SK-N-SH (cell line): ENCODE results near the gene STXBP1. TPM values are rescaled to one million over a fixed set of nuclear protein-coding genes. Genes with fewer than 3 reads are reported as not detected.

Experiments used
- CTCF ChIA-PET: fragments of 300-600, 350-600 bp; formaldehyde crosslinking; extraction: SDS; loops from one replicate; lab custom pipeline; 2021; lab: Yijun Ruan, JAX
- POLR2A ChIA-PET: fragments of 350-600 bp; sonication (Branson Sonifier 250); formaldehyde crosslinking; extraction: SDS; loops from one replicate; lab custom pipeline; 2020; ENCODE audit warnings: antibody characterized with exemption, inconsistent platforms; lab: Yijun Ruan, JAX
- DNase-seq: peaks from one replicate; pipeline ENCODE4 v3.0.0; 2012
- H2AFZ ChIP-seq: fragments of 200-600 bp; sonication (generic); 2 replicates; pipeline ENCODE4 v1.8.1; 2016; ENCODE audit warnings: antibody characterized with exemption, mild to moderate bottlenecking, low read depth
- H3F3A ChIP-seq: fragments of 200-600 bp; sonication (generic); replicated peaks from 2 replicates; pipeline ENCODE3; 2016; ENCODE audit warnings: antibody characterized with exemption, mild to moderate bottlenecking; ENCODE audit not compliant: insufficient read depth
- H3K27ac ChIP-seq, 2 experiments: fragments of 200-500 bp in 1 of 2; fragments of 200-600 bp in 1 of 2; sonication (Bioruptor generic) in 1 of 2; sonication (generic), shearing (Covaris generic) in 1 of 2; 2 replicates each; pipeline versions ENCODE4 v1.5.1 to v1.6.1; 2014 to 2016; ENCODE audit warnings: low read depth in 2 of 2, inconsistent platforms in 1 of 2, low read length in 1 of 2, mild to moderate bottlenecking in 1 of 2, mixed read lengths in 1 of 2
- H3K27me3 ChIP-seq: fragments of 200-600 bp; sonication (generic), shearing (Covaris generic); 2 replicates; pipeline ENCODE4 v1.6.1; 2016; ENCODE audit warnings: mixed run types; ENCODE audit not compliant: insufficient read depth
- H3K36me3 ChIP-seq, 2 experiments: fragments of 200-500 bp in 1 of 2; fragments of 200-600 bp in 1 of 2; sonication (Bioruptor generic) in 1 of 2; sonication (generic) in 1 of 2; replicated peaks in 1 of 2; 2 replicates each; pipeline versions ENCODE3 to v1.5.1; 2014 to 2016; ENCODE audit warnings: low read length in 1 of 2, mild to moderate bottlenecking in 1 of 2; ENCODE audit not compliant: insufficient read depth in 2 of 2, control insufficient read depth in 1 of 2
- H3K4me1 ChIP-seq, 2 experiments: fragments of 200-500 bp in 1 of 2; fragments of 200-600 bp in 1 of 2; sonication (Bioruptor generic) in 1 of 2; sonication (generic), shearing (Covaris generic) in 1 of 2; 2 replicates each; pipeline versions ENCODE4 v1.5.1 to v1.6.1; 2014 to 2016; ENCODE audit warnings: low read depth in 1 of 2, low read length in 1 of 2, mixed run types in 1 of 2; ENCODE audit not compliant: insufficient read depth in 2 of 2, control insufficient read depth in 1 of 2
- H3K4me2 ChIP-seq: fragments of 200-600 bp; sonication (generic), shearing (Covaris generic); 2 replicates; pipeline ENCODE4 v1.6.1; 2017; ENCODE audit warnings: mixed run types
- H3K4me3 ChIP-seq, 2 experiments: fragments of 200-500 bp in 1 of 2; fragments of 200-600 bp in 1 of 2; sonication (Bioruptor generic) in 1 of 2; sonication (generic), shearing (Covaris generic) in 1 of 2; 2 replicates each; pipeline versions ENCODE4 v1.5.1 to v1.8.1; 2014 to 2016; ENCODE audit warnings: low read depth in 2 of 2, inconsistent platforms in 1 of 2, low read length in 1 of 2, mild to moderate bottlenecking in 1 of 2, mixed read lengths in 1 of 2, moderate library complexity in 1 of 2
- H3K79me2 ChIP-seq: fragments of 200-600 bp; sonication (generic); 2 replicates; pipeline ENCODE4 v1.8.1; 2017; ENCODE audit warnings: mild to moderate bottlenecking; ENCODE audit not compliant: insufficient read depth
- H3K9ac ChIP-seq: fragments of 200-600 bp; sonication (generic); 2 replicates; pipeline ENCODE4 v1.6.1; 2017; ENCODE audit warnings: mixed run types
- H3K9me2 ChIP-seq: fragments of 200-600 bp; sonication (generic); 2 replicates; pipeline ENCODE4 v1.6.1; 2017; ENCODE audit warnings: mixed run types
- H3K9me3 ChIP-seq: fragments of 200-600 bp; sonication (generic); 2 replicates; pipeline ENCODE4 v1.6.1; 2017; ENCODE audit warnings: mixed run types, mild to moderate bottlenecking, moderate library complexity
- H4K20me1 ChIP-seq: fragments of 200-600 bp; sonication (generic); 2 replicates; pipeline ENCODE4 v1.6.1; 2017; ENCODE audit warnings: mild to moderate bottlenecking, mixed run types; ENCODE audit not compliant: insufficient read depth
- CTCF ChIP-seq: fragments of 200-600 bp; sonication (generic); IDR thresholded peaks from 2 replicates; pipeline ENCODE4 v1.6.1; 2017; ENCODE audit warnings: antibody characterized with exemption, mild to moderate bottlenecking, moderate library complexity
- EZH2phosphoT487 ChIP-seq: fragments of 200-600 bp; sonication (generic); IDR thresholded peaks from 2 replicates; pipeline ENCODE4 v1.6.1; 2017; ENCODE audit warnings: low read depth, mixed run types, mild to moderate bottlenecking, antibody characterized with exemption, moderate library complexity, borderline replicate concordance
- FOSL2 ChIP-seq: IDR thresholded peaks from 2 replicates; pipeline ENCODE4 v1.4.0; 2012; ENCODE audit warnings: low read depth, mild to moderate bottlenecking, moderate library complexity, borderline replicate concordance
- FOXJ3 ChIP-seq: sonication (generic); formaldehyde crosslinking; IDR thresholded peaks from 2 replicates; pipeline ENCODE4 v1.5.1; 2020; ENCODE audit warnings: mild to moderate bottlenecking, missing genetic modification reagents
- FOXM1 ChIP-seq: IDR thresholded peaks from 2 replicates; pipeline ENCODE4 v1.4.0; 2012; ENCODE audit warnings: low read depth, mild to moderate bottlenecking
- GATA2 ChIP-seq: sonication (generic); formaldehyde crosslinking; IDR thresholded peaks from 2 replicates; pipeline ENCODE4 v1.5.0; 2020; ENCODE audit warnings: mild to moderate bottlenecking, missing genetic modification reagents
- IRF3 ChIP-seq: fragments of 150-350 bp; IDR thresholded peaks from 2 replicates; pipeline ENCODE4 v1.6.1; 2016; ENCODE audit warnings: mild to moderate bottlenecking, low read depth, low read length
- MEF2A ChIP-seq: IDR thresholded peaks from 2 replicates; pipeline ENCODE4 v1.4.0; 2012; ENCODE audit warnings: low read depth, borderline replicate concordance
- MXI1 ChIP-seq: IDR thresholded peaks from 2 replicates; pipeline ENCODE4 v1.6.1; 2012; ENCODE audit warnings: mild to moderate bottlenecking, low read depth, low read length, improper control_type of control experiment
- POLR2AphosphoS5 ChIP-seq: IDR thresholded peaks from 2 replicates; pipeline ENCODE4 v1.6.1; 2012; ENCODE audit warnings: low read depth, low read length
- RAD21 ChIP-seq: IDR thresholded peaks from 2 replicates; pipeline ENCODE4 v1.6.1; 2012; ENCODE audit warnings: mild to moderate bottlenecking, low read length
- TAF1 ChIP-seq: IDR thresholded peaks from 2 replicates; pipeline ENCODE4 v1.6.1; 2012; ENCODE audit warnings: low read depth, mild to moderate bottlenecking, low read length, moderate library complexity, borderline replicate concordance
- TEAD4 ChIP-seq: IDR thresholded peaks from 2 replicates; pipeline ENCODE4 v1.4.0; 2012; ENCODE audit warnings: mild to moderate bottlenecking, borderline replicate concordance; ENCODE audit not compliant: insufficient read depth
- YY1 ChIP-seq: IDR thresholded peaks from 2 replicates; pipeline ENCODE4 v1.4.0; 2012; ENCODE audit warnings: low read depth, mild to moderate bottlenecking
- WGBS: methylation state at CpG from one replicate; pipeline ENCODE4 v1.1.6; 2017; ENCODE audit warnings: low lambda C conversion rate; 5-methylcytosine and 5-hydroxymethylcytosine counted together
- polyA plus RNA-seq, 3 experiments: library from polyadenylated mRNA; depleted of rRNA; stranded (reverse); fragments of >200 nt; gene quantifications; 2 replicates each; pipeline ENCODE4 v1.2.3, GENCODE V29; 2012

The STXBP1 gene
- polyA plus RNA-seq, 1 of the 3 experiments (the other 2 are of a cell fraction): 44.3 TPM

GRCh38 chr9:127611603-127611898 lies 526 bp upstream of the STXBP1 start:
- Histone ChIP-seq H3K27me3 (no peaks in the 10 kb centered on the region), H3K79me2 (peaks cover 30% of the 10 kb centered on the region), H3K4me1 (peaks cover 0 to 28% of the 10 kb centered on the region in 2 experiments; a peak in 2 of 4 replicates), H3F3A (no peaks in the 10 kb centered on the region), H3K9ac (peak overlapping the region; percentile 45; the same call in 1 of the 2 replicates), H3K9me3 (no peaks in the 10 kb centered on the region), H3K36me3 (no peaks in the 10 kb centered on the region), H3K27ac (peak overlapping the region; percentile 9 to 85; a peak in 2 of 4 replicates), H3K4me2 (peak overlapping the region; percentile 87), H3K9me2 (no peaks in the 10 kb centered on the region)
- 14% methylated on average over 9 of the region's 11 CpGs for WGBS
- POLR2A ChIA-PET: interaction anchor here (1.0 to 2.4 kb wide), 2 partner anchors 22 to 53 kb away, joined by 5 to 14 read pairs; no protein-coding TSS in a partner anchor
- DNase-seq: no peak
- CTCF ChIA-PET: interaction anchor here (0.8 to 2.7 kb wide), 6 partner anchors 22 to 258 kb away, joined by 3 to 11 read pairs (median 6); partner anchors contain the start of gene TOR2A
- no peak for TF ChIP-seq FOSL2
- TF ChIP-seq YY1: no peak
- no peak for TF ChIP-seq MEF2A
- TF ChIP-seq EZH2phosphoT487: no peak
- no peak for TF ChIP-seq GATA2 (CRISPR knock-in tag)
- TF ChIP-seq FOXJ3: no peak
- no peak for TF ChIP-seq CTCF
- TF ChIP-seq MXI1: no peak
- TF ChIP-seq POLR2AphosphoS5: no peak
- TF ChIP-seq IRF3: no peak
- TF ChIP-seq TEAD4: no peak
- TF ChIP-seq, all 33 proteins: peak for 0
- H3K4me3 ChIP-seq: peak overlapping the region; percentile 66 to 89
- peak overlapping the region; percentile 91 for H2AFZ ChIP-seq
- no peaks in the 10 kb centered on the region for H4K20me1 ChIP-seq

GRCh38 chr9:127612939-127613582 lies 984 bp downstream of the STXBP1 start:
- no peaks in the 10 kb centered on the region for H4K20me1 ChIP-seq
- peak overlapping the region; percentile 91 for H3K4me2 ChIP-seq
- H3K9me3 ChIP-seq: no peaks in the 10 kb centered on the region
- peak overlapping the region; percentile 86 for H2AFZ ChIP-seq
- peak overlapping the region; percentile 75 for H3K9ac ChIP-seq
- peak overlapping the region; percentile 83 to 89 for H3K4me3 ChIP-seq
- POLR2A ChIA-PET: interaction anchor here (0.9 to 2.4 kb wide), 3 partner anchors 47 to 121 kb away, joined by 3 to 14 read pairs (median 4); no protein-coding TSS in a partner anchor
- H3K9me2 ChIP-seq: no peaks in the 10 kb centered on the region
- WGBS: 2% methylated on average over 39 of the region's 41 CpGs
- H3K4me1 ChIP-seq: peaks cover 0 to 13% of the 10 kb centered on the region in 2 experiments; a peak in 2 of 4 replicates
- peak overlapping the region; percentile 55 to 92; a peak in 3 of 4 replicates for H3K27ac ChIP-seq
- H3K79me2 ChIP-seq: peaks cover 34% of the 10 kb centered on the region
- no peaks in the 10 kb centered on the region for H3K27me3 ChIP-seq
- no peaks in the 10 kb centered on the region for H3K36me3 ChIP-seq
- no peaks in the 10 kb centered on the region for H3F3A ChIP-seq
- TF ChIP-seq FOXM1: no peak
- 0 out of 2 replicates have a peak, but pooled peaks have one; percentile 16 for TF ChIP-seq TAF1
- 0 out of 2 replicates have a peak, but pooled peaks have one; percentile 8 for TF ChIP-seq RAD21
- peak; percentile 82 for DNase-seq
- CTCF ChIA-PET: interaction anchor here (1.1 to 1.7 kb wide), 3 partner anchors 10 to 257 kb away, joined by 3 to 6 read pairs (median 5); partner anchors contain the start of gene TOR2A
